ENCODE measurements around the gene ANOS1. TPM values are rescaled to one million over a fixed set of nuclear protein-coding genes. Genes with fewer than 3 reads are reported as not detected.

The ANOS1 gene
- total and polyA plus RNA-seq, 2 of the 8 experiments (the other 6 are each of a cell fraction or from before 2014, with no cell fraction given): 34.4 to 59.0 TPM

GRCh38 chrX:8675006-8675630, 56.8 kb downstream of the ANOS1 start (continued):
- TF ChIP-seq HDAC2 (IDR thresholded peaks at IDR 0.05; ENCODE audit: borderline replicate concordance in 1 of 2, low read depth in 2 of 2, low read length in 2 of 2) (no peak), JUND (IDR thresholded peaks at IDR 0.05; ENCODE audit: low read length) (no peak), NANOG (IDR thresholded peaks at IDR 0.05; ENCODE audit: insufficient read depth, low read depth, low read length, poor library complexity, severe bottlenecking) (no peak), SIN3A (conservative IDR thresholded peaks at IDR 0.05 in 1 of 2, IDR thresholded peaks at IDR 0.05 in 1 of 2; ENCODE audit: low read depth in 1 of 2, low read length in 2 of 2) (no peak), USF2 (IDR thresholded peaks at IDR 0.05; ENCODE audit: low read length) (no peak), FOSL1 (IDR thresholded peaks at IDR 0.05; ENCODE audit: insufficient read depth, low read depth, low read length) (no peak), TAF1 (IDR thresholded peaks at IDR 0.05; ENCODE audit: low read depth, low read length) (no peak), KDM1A (IDR thresholded peaks at IDR 0.05; ENCODE audit: borderline replicate concordance, low read length) (no peak), JUN (IDR thresholded peaks at IDR 0.05; ENCODE audit: low read depth, low read length) (no peak)
